DMS 273 (cell line): ENCODE data around the gene TBC1D24.
A peak's percentile ranks its signal among the peaks of the same experiment; 100 is the strongest.
"Not testable (repeated sequence)": the region's sequence is repeated elsewhere in the genome, so short reads cannot be mapped to it uniquely, and the experiment has no call there.

Experiments
- DNase-seq: peaks from one replicate; lab custom pipeline; 2025; ENCODE audit not compliant: unreplicated experiment; lab: John Stamatoyannopoulos, UW

Gene TBC1D24

GRCh38 chr16:2529961-2530628, 55.2 kb downstream of the TBC1D24 start:
- DNase-seq: no peak

DNA sequence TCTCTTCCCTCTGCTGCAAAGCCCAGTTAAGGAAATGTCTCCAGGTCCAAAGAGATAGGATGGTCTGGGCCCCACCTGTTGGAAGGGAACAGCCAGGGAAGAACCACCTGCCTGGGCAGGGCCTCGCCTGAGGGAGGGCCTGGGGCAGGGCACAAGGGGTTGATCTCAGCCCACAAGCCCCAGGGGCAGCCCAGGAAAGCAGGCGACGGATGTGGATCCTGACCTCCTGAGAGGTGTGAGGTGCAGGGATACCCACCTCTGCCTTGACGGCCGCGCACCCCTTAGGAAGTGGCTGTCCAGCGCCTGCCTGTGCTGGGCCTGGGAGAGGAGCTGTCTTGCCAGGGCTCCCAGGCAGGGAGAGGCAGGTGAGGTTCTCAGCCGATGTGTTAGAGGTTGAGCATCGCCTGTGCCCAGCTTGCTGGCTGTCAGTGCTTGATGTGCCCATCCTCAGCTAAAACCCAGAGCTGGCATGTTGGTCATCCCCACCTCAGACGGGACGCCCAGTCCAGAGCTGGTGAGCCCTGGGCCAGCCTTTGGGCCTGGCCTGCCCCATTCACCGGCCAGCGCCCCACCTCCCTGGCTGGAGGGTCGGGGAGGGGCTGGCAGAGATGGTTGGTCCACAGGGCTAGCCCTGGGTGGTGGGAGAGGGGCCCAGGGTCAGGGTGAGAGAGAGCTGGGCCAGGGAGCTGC, 55.8 kb downstream of the TBC1D24 start:
- no peak for DNase-seq

DNA sequence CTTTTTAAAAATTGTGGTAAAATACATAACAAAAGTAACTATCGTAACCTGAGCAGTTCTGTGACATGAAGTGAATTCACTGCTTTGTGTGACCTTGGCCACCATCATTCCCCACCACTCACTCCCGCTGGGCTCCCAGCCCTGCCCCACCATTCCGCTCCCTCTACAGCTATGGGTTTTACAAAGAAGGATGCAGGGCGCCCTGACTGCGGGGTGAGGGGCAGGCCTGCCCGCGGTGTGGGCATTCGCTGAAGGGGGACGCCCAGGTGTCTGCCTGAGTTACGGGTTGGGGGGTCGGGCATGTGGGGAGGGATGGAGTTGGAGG, 56.4 kb downstream of the TBC1D24 start, which contains the start of gene CEMP1:
CEMP1 (minus strand) TSS at position 38 of the 325 bp plus-strand sequence. CDS start 335 bp downstream, outside the sequence.
- no peak for DNase-seq

GRCh38 chr16:2531696-2532493, 57.0 kb downstream of the TBC1D24 start:
- DNase-seq: peak; percentile 99

- peak; percentile 60 for DNase-seq
Measured at GRCh38 chr16:2532494-2533141, 57.7 kb downstream of the TBC1D24 start.

DNA sequence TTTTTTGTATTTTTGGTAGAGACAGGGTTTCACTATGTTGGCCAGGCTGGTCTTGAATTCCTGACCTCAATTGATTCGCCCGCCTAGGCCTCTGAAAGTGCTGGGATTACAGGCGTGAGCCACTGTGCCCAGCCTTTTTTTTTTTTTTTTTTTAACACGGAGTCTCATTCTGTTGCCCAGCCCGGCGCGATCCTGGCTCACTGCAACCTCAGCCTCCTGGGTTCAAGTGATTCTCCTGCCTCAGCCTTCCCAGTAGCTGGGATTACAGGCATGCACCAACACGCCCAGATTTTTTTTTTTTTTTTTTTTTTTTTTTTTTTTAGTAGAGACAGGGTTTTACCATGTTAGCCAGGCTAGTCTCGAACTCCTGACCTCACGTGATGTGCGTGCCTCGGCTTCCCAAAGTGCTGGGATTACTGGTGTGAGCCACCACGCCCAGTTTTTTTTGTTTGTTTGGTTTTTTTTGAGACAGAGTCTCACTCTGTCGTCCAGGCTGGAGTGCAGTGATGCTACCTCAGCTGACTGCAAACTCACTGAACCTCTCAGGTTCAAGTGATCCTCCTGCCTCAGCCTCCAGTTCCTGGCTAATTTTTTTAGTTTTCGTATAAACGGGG, 58.3 kb downstream of the TBC1D24 start:
- not testable (repeated sequence) for DNase-seq

DNA sequence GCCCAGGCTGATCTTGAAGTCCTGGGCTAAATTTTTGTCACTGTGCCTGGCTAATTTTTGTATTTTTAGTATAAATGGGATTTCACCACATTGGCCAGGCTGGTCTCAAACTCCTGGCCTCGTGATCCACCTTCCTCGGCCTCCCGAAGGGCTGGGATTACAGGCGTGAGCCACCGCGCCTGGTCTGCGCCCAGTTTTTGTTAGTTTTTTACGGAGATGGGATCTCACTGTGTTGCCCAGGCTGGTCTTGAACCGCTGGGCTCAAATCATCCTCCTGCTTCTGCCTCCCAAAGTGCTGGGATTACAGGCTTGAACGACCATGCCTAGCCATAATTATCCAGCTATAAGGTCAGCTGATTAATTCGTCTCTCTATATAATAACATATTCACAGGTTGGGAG, 59.0 kb downstream of the TBC1D24 start:
- no peak for DNase-seq

GRCh38 chr16:2534335-2534734, 59.4 kb downstream of the TBC1D24 start:
- not testable (repeated sequence) for DNase-seq

DNA sequence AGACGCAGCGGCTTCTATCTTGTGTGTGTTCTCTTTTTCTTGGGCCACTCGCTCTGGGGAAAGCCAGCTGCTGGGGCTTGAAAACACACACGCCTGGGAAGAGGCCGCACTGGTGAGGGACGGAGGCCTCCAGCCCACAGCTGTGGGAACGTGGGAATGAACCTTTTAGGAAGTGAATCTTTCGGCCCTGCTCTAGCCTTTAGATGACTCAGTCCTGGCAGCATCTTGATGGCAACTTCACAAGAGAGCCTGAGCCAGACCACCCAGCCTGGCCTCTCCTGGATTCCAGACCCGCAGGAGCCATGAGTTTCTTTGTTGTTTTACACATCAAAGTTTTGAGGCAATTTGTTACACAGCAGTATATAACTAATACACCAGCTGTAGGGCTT, 60.7 kb downstream of the TBC1D24 start:
- DNase-seq: no peak

DNA sequence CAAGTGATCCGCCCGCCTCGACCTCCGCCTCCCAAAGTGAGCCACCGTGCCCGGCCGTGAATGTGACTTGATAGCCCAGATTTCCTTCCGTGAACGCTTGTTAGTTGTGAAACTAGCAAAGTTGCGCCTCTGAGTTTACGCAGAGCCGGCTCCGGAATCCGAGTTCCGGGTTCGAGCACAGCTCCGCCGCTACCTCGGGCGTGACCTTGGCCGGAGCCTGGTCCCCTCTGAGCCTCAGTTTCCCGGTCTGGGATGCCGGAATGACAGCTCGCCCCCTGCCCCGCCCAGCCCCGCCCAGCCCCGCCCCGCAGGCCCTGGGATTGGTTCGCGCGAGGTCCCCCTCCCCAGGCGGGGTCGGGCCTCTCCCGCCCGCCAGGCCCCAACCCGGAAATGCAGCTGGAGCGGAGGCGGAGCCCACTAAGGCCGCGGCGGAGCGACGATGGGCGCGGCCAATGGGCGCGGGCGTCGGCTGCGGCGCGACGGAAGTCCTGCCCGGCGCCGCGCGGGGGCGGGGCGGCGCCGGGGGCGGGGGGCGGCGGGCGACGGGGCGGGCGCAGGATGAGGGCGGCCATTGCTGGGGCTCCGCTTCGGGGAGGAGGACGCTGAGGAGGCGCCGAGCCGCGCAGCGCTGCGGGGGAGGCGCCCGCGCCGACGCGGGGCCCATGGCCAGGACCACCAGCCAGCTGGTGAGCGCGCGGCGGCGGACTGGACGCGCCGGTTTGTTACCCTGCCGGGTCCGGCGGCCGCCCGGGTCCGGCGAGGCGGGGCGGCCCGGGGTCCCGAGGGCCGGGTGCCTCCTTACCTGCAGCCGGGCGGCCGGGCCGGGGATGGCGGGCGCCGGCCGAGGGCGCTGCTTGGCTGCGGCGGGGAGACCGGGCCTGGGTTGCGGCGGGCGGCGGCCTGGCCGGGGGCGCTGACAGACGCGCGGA, 62.8 kb downstream of the TBC1D24 start, which contains the start of gene PDPK1:
PDPK1 (plus strand) TSS at position 571 of the 929 bp plus-strand sequence; CDS start at position 663, 92 bp downstream.
- peak; percentile 99 for DNase-seq

DNA sequence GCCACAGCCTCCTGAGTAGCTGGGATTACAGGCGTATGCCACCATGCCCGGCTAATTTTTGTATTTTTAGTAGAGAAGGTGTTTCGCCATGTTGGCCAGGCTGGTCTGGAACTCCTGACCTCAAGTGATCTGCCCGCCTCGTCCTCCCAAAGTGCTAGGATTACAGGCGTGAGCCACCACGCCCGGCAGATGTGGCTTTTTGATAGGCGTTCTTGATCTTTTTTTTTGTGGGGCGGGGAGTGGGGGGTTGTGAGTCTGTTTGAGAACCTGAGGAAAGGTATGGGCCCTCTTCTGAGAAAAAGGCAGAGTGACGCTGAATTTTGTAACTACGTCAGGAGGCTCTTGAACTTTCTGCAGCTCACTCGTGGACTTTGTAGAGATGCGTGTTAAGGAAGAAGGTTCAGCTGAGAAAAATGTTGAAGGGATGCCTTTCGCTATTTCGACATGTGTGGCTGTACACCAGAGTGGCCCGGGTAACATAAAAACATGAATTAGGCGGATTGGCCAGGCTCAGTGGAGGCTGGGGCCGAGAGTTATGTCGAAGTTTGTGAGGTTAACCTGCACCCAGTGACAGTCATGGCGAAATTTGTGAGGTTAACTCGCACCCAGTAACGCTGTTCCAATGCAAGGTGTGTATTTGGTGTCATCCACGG, 64.4 kb downstream of the TBC1D24 start:
- DNase-seq: not testable (repeated sequence)

DNA sequence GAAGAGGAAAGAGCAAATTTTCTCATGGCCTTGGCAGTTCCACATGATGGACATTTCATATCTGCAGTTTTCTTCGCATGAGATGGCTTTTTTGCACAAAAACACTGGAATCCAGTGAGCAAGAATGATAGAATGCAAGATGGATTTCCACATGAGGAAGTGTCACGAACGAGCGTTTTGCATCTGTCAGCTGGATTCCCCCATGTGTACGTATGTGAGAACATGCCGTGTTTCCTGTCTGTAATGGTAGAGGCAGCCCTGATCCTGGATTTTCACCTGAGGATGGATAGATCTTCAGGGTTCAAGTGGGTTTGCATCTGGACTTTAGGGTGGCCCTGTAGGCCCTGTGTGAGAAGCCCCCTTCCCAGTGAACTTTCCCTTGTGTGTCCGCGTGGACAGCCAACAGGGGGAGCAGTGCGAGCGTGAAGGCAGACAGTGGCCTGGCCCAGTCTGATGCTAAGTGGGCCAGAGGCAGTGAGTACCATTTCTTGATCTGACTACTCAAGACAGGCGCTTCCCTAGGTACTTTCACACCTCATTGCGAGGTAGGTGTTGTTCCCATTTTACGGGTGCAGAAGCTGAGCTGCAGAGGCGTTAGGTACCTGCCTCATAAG, 65.0 kb downstream of the TBC1D24 start:
- peak; percentile 60 for DNase-seq

DNA sequence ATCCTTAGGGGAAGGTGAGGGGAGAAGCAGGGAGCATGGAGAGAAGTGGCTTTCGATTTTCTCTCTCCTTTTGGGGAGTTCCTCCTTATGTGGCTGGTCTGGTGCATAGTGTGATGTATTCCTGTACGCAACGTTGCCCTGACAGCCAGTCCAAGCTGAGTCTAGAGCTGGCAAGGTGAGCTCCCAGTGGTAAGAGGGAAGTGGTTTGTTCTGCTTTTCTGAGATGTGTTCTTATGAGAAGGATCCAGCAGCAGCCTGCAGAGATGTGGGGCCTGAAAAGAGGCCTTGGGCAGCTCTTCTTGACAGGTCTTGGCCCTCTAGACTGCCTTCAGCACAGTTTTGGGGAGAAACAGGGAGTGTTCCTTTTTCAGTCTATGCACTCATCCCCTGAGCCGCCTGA, 66.0 kb downstream of the TBC1D24 start:
- DNase-seq: not testable (repeated sequence)

DNA sequence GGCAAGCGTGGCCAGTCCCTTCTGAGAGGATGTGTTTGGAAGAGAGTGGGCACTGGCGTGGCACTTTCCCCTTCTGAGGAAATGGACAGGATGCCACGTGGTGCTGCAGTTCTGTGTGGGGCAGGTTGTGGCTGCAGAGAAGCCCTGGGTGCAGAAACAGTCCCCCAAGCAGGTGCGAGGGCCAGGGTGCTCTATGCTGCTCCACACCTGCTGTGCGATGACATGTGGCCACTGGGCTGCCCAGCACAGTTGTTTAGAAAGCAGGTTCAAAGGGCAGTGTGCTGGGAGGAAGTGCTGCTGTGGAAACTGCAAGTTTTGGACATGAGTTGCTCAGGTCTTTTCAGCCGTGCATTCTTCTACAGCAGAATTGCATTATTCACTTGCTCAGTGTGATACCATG, 66.5 kb downstream of the TBC1D24 start:
- not testable (repeated sequence) for DNase-seq

DNA sequence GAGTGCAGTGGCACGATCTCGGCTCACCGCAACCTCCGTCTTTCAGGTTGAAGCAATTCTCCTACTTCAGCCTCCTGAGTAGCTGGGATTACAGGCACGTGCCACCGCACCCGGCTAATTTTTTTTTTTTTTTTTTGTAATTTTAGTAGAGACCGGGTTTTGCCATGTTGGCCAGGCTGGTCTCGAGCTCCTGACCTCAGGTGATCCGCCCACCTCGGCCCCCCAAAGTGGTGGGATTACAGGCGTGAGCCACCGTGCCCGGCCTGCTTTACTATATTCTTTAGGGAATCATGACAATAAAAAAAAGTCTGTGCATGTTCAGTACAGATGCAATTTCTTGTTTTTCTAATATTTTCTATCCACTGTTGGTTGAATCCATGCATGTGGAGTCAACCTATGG, 68.8 kb downstream of the TBC1D24 start:
- DNase-seq: not testable (repeated sequence)

- not testable (repeated sequence) for DNase-seq
Measured at GRCh38 chr16:2550283-2550878, 75.5 kb downstream of the TBC1D24 start.

- not testable (repeated sequence) for DNase-seq
Measured at GRCh38 chr16:2551420-2551889, 76.5 kb downstream of the TBC1D24 start.
